Uterus (tissue), 4 donors: ENCODE measurements around the gene PITX3. TPM values are rescaled to one million over a fixed set of nuclear protein-coding genes. Genes with fewer than 3 reads are reported as not detected.
"Not testable (repeated sequence)": the region's sequence is repeated elsewhere in the genome, so short reads cannot be mapped to it uniquely, and the experiment has no call there.

Experiments
- DNase-seq, 2 donors: peaks; one replicate each; pipeline ENCODE4 v3.0.0-alpha.2; 2019 to 2020
- H3K27ac ChIP-seq, 2 donors: fragments of 200-600 bp; sonication (generic); 1 replicate in 1 of 2; 2 replicates in 1 of 2; pipeline ENCODE4 v1.5.1; 2016 to 2018
- H3K27me3 ChIP-seq, 2 donors: fragments of 200-600 bp; sonication (generic); one replicate each; pipeline ENCODE4 v1.5.1; 2018 to 2019; ENCODE audit warnings: control low read depth in 1 of 2
- H3K36me3 ChIP-seq, 2 donors: fragments of 200-600 bp; sonication (generic); one replicate each; pipeline ENCODE4 v1.5.1; 2019; ENCODE audit warnings: control low read depth in 1 of 2
- H3K4me1 ChIP-seq, 2 donors: fragments of 200-600 bp; sonication (generic); one replicate each; pipeline ENCODE4 v1.5.1; 2018 to 2019; ENCODE audit warnings: control low read depth in 1 of 2
- H3K4me3 ChIP-seq, 2 donors: fragments of 200-600 bp; sonication (generic); 1 replicate in 1 of 2; 2 replicates in 1 of 2; pipeline ENCODE4 v1.5.1; 2018 to 2019; ENCODE audit warnings: mild to moderate bottlenecking in 1 of 2
- H3K9me3 ChIP-seq, 2 donors: fragments of 200-600 bp; sonication (generic); one replicate each; pipeline ENCODE4 v1.5.1; 2019; ENCODE audit warnings: control low read depth in 1 of 2
- POLR2A ChIP-seq, 2 donors: fragments of 450-650 bp; IDR thresholded peaks; one replicate each; pipeline ENCODE4 v1.6.1; 2016; ENCODE audit warnings: antibody characterized with exemption in 2 of 2, mild to moderate bottlenecking in 1 of 2, moderate library complexity in 1 of 2
- intact Hi-C: fragments of 100-400 bp; cut with DNase I; formaldehyde crosslinking; loops from one replicate; pipeline ENCODE4 v1.15.1; 2023; ENCODE audit warnings: low total_unique reads
- total RNA-seq, 4 donors: library from RNA; depleted of rRNA in 3 of 4; stranded (reverse); fragments of >200 nt in 3 of 4; gene quantifications; one replicate each; pipeline versions ENCODE4 v1.1.0 to v1.2.4, GENCODE V29; 2014 to 2023
- TF ChIP-seq, protein P1 (sequence below), 4 experiments: fragments of 200-600 bp in 2 of 4; fragments of 450-650 bp in 2 of 4; sonication (generic) in 2 of 4; IDR thresholded peaks; one replicate each; pipeline ENCODE4 v1.5.1; 2016 to 2019; ENCODE audit warnings: antibody characterized with exemption in 4 of 4, mild to moderate bottlenecking in 2 of 4, moderate library complexity in 1 of 4
- donor health status: DM: yes; HTN: yes; CAD: no.

PITX3 gene
- total RNA-seq, 4 donors from 2014 or later = not detected

- Histone ChIP-seq H3K27me3 (no peaks in the 10 kb centered on the region), H3K27ac (no peak overlapping the region), H3K4me1 (no peaks in the 10 kb centered on the region), H3K36me3 (no peaks in the 10 kb centered on the region), H3K4me3 (no peak overlapping the region), H3K9me3 (no peaks in the 10 kb centered on the region)
- no peak for DNase-seq
- no peak for TF ChIP-seq POLR2A (IDR thresholded peaks at IDR 0.05)
- TF ChIP-seq, protein P1, sequence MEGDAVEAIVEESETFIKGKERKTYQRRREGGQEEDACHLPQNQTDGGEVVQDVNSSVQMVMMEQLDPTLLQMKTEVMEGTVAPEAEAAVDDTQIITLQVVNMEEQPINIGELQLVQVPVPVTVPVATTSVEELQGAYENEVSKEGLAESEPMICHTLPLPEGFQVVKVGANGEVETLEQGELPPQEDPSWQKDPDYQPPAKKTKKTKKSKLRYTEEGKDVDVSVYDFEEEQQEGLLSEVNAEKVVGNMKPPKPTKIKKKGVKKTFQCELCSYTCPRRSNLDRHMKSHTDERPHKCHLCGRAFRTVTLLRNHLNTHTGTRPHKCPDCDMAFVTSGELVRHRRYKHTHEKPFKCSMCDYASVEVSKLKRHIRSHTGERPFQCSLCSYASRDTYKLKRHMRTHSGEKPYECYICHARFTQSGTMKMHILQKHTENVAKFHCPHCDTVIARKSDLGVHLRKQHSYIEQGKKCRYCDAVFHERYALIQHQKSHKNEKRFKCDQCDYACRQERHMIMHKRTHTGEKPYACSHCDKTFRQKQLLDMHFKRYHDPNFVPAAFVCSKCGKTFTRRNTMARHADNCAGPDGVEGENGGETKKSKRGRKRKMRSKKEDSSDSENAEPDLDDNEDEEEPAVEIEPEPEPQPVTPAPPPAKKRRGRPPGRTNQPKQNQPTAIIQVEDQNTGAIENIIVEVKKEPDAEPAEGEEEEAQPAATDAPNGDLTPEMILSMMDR (IDR thresholded peaks at IDR 0.05) = no peak
- intact Hi-C loops = no loop called here
Measured at GRCh38 chr10:102195296-102195870, 45.9 kb downstream of the PITX3 start.

- no peaks in the 10 kb centered on the region for H3K36me3 ChIP-seq
- DNase-seq = no peak
- H3K4me1 ChIP-seq = no peaks in the 10 kb centered on the region
- no peaks in the 10 kb centered on the region for H3K9me3 ChIP-seq
- no peak overlapping the region for H3K4me3 ChIP-seq
- H3K27me3 ChIP-seq = no peaks in the 10 kb centered on the region
- TF ChIP-seq, protein P1 (IDR thresholded peaks at IDR 0.05) = no peak
- no peak for TF ChIP-seq POLR2A (IDR thresholded peaks at IDR 0.05)
- no peak overlapping the region for H3K27ac ChIP-seq
- intact Hi-C loops = no loop called here
Measured at GRCh38 chr10:102191956-102192355, 49.4 kb downstream of the PITX3 start.

DNA sequence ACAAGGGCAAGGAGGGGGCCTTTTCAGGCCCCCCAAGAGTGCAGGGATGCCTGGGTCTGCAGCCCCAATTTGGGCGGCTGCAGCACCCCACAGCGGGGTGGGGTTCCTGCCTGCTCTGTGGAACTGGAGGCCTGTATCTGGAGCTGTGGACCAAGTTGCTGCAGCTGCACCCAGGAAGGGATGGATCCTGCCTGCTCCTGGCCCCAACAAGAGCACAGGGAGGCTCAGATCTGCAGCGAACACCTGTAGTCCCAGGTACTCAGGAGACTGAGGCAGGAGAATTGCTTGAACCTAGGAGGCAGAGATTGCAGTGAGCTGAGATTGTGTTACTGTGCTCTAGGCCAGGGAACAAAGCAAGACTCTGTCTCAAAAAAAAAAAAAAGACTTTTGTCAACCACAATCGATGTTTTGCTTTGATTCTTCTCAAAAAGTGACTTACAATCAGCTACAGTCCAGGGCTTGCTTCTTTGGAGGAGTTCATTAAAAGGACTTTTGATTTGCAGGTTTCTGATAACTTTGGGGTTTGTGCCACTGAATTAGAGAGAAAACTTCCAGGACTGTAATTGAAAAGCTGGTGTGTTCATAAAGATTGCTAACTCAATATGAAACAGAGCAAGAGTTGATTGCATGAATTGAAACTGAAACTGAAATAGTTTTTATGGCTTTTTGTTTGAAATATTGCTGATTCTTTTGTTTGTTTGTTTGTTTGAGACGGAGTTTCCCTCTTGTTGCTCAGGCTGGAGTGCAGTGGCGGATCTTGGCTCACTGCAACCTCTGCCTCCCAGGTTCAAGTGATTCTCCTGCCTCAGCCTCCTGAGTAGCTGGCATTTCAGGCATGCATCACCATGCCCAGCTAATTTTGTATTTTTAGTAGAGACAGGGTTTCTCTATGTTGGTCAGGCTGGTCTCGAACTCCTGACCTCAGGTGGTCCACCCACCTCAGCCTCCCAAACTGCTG is 52.1 kb downstream of the PITX3 start:
- H3K27me3 ChIP-seq, DNase-seq, H3K9me3 ChIP-seq, H3K4me1 ChIP-seq, intact Hi-C loops, H3K4me3 ChIP-seq, H3K36me3 ChIP-seq, H3K27ac ChIP-seq: not testable (repeated sequence)

- intact Hi-C loops = no loop called here
- no peaks in the 10 kb centered on the region for H3K36me3 ChIP-seq
- H3K4me1 ChIP-seq = no peaks in the 10 kb centered on the region
- no peaks in the 10 kb centered on the region for H3K27me3 ChIP-seq
- TF ChIP-seq, protein P1 (IDR thresholded peaks at IDR 0.05) = no peak
- no peak for TF ChIP-seq POLR2A (IDR thresholded peaks at IDR 0.05)
- no peaks in the 10 kb centered on the region for H3K9me3 ChIP-seq
- no peak overlapping the region for H3K4me3 ChIP-seq
- DNase-seq = no peak
- H3K27ac ChIP-seq = no peak overlapping the region
Measured at GRCh38 chr10:102188298-102188940, 52.9 kb downstream of the PITX3 start.

DNA sequence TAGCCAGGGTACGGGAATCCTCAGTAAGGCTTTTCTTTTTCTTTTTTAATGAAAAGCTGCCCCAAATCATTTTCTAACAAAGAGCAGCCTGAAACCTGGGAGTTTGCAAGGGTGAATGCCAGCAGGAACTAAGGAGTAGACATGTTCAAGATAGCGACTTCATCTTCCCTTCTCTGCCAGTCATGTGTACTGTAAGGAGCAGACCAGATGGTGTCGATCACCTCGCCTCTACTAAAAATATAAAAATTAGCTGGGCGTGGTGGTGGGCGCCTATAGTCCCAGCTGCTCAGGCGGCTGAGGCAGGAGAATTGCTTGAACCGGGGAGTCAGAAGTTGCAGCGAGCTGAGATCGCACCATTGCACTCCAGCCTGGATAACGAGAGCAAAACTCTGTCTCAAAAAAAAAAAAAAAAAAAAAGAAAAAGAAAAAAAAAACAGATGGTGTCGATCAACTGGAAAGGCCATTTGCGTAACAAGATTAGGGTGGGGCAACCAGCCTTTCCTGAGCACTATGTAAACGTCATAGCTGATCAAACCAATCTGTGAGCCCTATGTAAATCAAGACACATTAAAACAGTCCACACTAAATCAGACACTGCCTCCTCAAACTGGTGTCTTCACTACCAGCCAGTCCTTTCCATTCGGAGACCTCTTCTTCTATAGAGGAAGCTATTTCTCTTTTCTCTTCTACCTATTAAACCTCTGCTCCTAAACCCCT is 55.3 kb downstream of the PITX3 start:
- TF ChIP-seq, protein P1 (IDR thresholded peaks at IDR 0.05) = no peak
- no peak for TF ChIP-seq POLR2A (IDR thresholded peaks at IDR 0.05)
- intact Hi-C loops = no loop called here
- no peak overlapping the region for H3K27ac ChIP-seq
- no peaks in the 10 kb centered on the region for H3K27me3 ChIP-seq
- H3K36me3 ChIP-seq = no peaks in the 10 kb centered on the region
- DNase-seq = no peak
- H3K4me3 ChIP-seq = no peak overlapping the region
- H3K9me3 ChIP-seq = no peaks in the 10 kb centered on the region
- H3K4me1 ChIP-seq = no peaks in the 10 kb centered on the region
